ENCODE results near the gene TSHZ2. TPM values are rescaled to one million over a fixed set of nuclear protein-coding genes. Genes with fewer than 3 reads are reported as not detected.

Gene TSHZ2
- total RNA-seq, 4 donors from 2014 or later = 4.0 to 57.8 (median 10.3) TPM

DNA sequence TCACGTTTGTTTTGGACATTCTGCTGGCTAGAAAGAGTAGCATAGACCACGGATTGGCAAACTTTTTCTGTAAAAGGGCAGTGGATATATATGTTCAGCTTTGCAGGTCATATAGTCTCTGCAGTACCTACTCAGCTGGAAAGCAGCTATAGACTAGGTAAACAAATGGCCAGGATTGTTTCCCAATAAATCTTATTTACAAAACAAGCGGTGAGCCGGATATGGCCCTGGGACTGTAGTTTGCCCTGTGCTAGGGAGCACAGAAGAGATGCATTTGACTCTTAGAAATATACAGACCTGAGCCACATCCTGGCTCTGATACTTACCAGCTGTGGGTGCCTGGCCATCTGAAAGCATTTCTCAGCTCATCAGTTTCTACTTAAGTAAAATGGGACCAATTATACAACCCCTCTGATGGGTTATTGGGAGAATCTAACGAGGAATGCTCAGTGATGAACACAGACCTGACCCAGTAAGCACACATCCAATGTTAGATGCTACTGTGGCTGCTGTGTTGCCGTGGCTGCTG is 120.7 kb downstream of the TSHZ2 start:
- Histone ChIP-seq H3K27me3 (no peaks in the 10 kb centered on the region), H3K9me3 (no peaks in the 10 kb centered on the region), H3K4me3 (no peak overlapping the region), H3K4me1 (no peaks in the 10 kb centered on the region), H3K27ac (no peak overlapping the region), H3K36me3 (no peaks in the 10 kb centered on the region)
- DNase-seq = no peak
- TF ChIP-seq POLR2A (IDR thresholded peaks at IDR 0.05) = no peak
- no peak for TF ChIP-seq CTCF (IDR thresholded peaks at IDR 0.05)

DNA sequence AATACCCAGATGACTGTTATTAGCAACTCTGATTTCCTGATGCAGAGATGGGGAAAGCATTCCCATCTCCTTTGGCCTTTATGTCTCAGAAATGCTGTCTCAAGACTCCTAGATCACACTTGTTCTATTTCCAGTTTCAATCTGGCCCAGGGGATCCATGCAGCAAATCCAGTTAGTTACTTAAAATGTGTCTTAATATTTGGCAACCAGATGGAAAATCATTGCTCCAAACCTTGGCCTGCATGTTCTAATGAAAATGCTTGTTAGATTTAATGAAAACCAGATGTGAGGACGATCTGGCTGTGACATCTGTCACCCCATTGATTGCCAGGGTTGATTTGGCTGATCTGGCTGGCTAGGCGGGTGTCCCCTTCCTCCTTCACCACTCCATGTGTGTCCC is 125.2 kb downstream of the TSHZ2 start:
- Histone ChIP-seq H3K27me3 (no peaks in the 10 kb centered on the region), H3K4me1 (no peaks in the 10 kb centered on the region), H3K36me3 (no peaks in the 10 kb centered on the region), H3K27ac (no peak overlapping the region), H3K9me3 (no peaks in the 10 kb centered on the region), H3K4me3 (no peak overlapping the region)
- TF ChIP-seq CTCF (IDR thresholded peaks at IDR 0.05) = no peak
- no peak for DNase-seq

DNA sequence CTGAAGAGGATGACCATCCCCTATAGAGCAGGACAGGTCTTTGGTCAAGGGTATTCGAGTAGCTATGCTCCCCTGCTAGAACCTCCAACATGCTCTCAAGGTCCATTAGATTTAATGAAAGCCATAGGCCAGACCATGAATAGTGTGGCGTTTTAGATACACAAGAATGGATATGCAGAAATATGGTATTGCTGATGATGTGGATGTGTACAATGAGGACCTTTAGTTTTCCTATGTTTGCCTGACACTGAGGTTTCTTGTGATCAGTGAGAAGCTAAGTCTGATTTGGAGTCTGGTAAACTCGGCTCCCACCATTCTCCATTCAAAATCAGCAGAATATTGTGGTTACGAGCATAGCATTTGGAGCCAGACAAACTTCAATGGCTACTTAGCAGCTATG is 125.6 kb downstream of the TSHZ2 start:
- H3K36me3 ChIP-seq = no peaks in the 10 kb centered on the region
- no peak overlapping the region for H3K4me3 ChIP-seq
- no peak for DNase-seq
- no peak overlapping the region for H3K27ac ChIP-seq
- no peaks in the 10 kb centered on the region for H3K9me3 ChIP-seq
- TF ChIP-seq POLR2A (IDR thresholded peaks at IDR 0.05) (no peak), CTCF (IDR thresholded peaks at IDR 0.05) (no peak)
- H3K27me3 ChIP-seq = no peaks in the 10 kb centered on the region
- H3K4me1 ChIP-seq = no peaks in the 10 kb centered on the region

DNA sequence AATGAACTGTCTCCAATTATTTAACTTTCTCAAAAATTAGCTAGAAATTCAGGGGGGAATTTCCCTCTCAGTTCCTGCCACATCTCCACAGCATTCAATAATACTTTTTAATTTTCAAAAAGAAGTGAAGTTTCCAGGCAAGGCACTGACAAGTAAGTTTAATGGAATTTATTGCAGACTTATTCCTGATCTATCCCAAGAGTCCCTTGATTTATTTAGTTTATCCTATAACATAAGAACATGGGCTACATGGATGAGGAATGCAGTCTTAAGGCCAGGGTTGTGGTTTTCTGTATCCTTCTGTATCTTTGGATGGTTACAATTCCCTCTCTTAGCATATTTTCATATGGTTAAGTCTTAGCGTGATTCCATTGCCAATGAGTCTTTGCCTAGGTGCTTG is 126.5 kb downstream of the TSHZ2 start:
- Histone ChIP-seq H3K9me3 (no peaks in the 10 kb centered on the region), H3K27me3 (no peaks in the 10 kb centered on the region), H3K27ac (no peak overlapping the region), H3K4me3 (no peak overlapping the region), H3K4me1 (no peaks in the 10 kb centered on the region), H3K36me3 (no peaks in the 10 kb centered on the region)
- no peak for DNase-seq
- TF ChIP-seq POLR2A (IDR thresholded peaks at IDR 0.05) (no peak), CTCF (IDR thresholded peaks at IDR 0.05) (no peak)

DNA sequence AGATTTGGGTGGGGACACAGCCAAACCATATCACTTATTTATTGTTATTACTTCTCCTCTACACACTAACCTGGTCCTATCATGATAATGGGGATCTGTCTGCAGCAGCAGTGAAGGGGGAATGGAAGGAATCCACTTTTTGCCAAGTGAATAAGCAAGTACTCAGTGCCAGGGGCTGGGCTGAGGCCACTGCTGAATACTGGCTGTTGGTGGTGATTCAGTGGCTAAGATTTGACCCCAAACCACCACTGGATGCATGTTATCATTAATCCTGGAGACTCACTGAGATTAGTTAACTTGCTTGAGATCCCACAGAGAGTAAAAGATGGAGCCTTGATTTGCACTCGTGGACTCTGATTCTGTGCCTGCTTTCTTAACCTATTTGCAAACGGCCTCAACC is 127.7 kb downstream of the TSHZ2 start:
- H3K9me3 ChIP-seq = no peaks in the 10 kb centered on the region
- no peaks in the 10 kb centered on the region for H3K36me3 ChIP-seq
- no peaks in the 10 kb centered on the region for H3K4me1 ChIP-seq
- TF ChIP-seq CTCF (IDR thresholded peaks at IDR 0.05) = no peak
- TF ChIP-seq POLR2A (IDR thresholded peaks at IDR 0.05) = no peak
- no peak for DNase-seq
- H3K27me3 ChIP-seq = no peaks in the 10 kb centered on the region
- H3K27ac ChIP-seq = no peak overlapping the region
- H3K4me3 ChIP-seq = no peak overlapping the region

DNA sequence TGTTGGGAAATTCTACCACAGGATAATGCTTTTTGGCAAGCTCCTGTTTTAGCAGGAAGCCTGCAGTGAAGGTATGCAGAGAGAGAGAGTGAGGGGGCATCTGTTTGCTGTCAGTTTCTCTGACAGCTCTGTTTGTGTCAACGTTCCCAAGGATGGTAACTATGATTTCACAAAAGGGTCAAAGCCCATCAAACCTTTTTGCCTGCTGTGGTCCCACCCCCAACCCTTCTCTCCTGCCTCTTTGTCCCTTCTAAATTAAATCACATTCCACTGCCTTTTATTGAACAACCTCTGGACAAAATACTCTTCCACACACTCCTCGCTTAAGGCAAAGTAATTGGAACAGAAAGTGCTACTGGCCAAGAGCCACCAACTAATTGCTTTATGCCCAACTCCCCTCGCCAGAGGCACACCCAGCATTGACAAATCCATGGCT is 128.3 kb downstream of the TSHZ2 start:
- Histone ChIP-seq H3K4me3 (no peak overlapping the region), H3K36me3 (no peaks in the 10 kb centered on the region), H3K9me3 (no peaks in the 10 kb centered on the region), H3K27me3 (no peaks in the 10 kb centered on the region), H3K27ac (no peak overlapping the region), H3K4me1 (no peaks in the 10 kb centered on the region)
- TF ChIP-seq POLR2A (IDR thresholded peaks at IDR 0.05) (no peak), CTCF (IDR thresholded peaks at IDR 0.05) (no peak)
- no peak for DNase-seq
